22Rv1 (cell line): ENCODE data around the gene CHCHD4.

Experiments used
- ZFX ChIP-seq: fragments of 450-650 bp; IDR thresholded peaks from 2 replicates; pipeline ENCODE4 v1.6.1; 2017; ENCODE audit warnings: antibody characterized with exemption, borderline replicate concordance
- TF ChIP-seq, protein P1 (sequence below): fragments of 450-650 bp; IDR thresholded peaks from 2 replicates; pipeline ENCODE4 v1.5.1; 2017; ENCODE audit warnings: mild to moderate bottlenecking

DNA sequence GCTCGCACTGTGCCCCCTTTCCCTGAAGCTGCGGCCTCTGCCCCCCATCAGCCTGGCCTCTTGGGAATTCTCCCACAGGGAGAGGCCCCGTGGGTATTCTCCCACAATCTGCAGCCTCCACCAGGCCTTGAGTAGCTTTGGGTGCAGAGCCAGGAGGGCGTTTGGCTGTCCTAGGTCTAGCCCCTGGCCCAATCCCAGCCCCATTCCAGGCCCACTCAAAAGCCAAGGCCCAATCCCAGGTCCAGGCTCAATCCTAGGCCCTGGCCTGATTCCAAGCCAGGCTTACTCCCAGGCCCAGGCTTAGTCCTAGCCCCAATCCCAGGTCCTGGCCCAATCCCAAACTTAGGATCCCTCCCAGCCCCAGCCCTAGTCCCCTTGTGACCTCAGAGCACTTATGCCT is 59.8 kb downstream of the CHCHD4 start:
- TF ChIP-seq, protein P1, sequence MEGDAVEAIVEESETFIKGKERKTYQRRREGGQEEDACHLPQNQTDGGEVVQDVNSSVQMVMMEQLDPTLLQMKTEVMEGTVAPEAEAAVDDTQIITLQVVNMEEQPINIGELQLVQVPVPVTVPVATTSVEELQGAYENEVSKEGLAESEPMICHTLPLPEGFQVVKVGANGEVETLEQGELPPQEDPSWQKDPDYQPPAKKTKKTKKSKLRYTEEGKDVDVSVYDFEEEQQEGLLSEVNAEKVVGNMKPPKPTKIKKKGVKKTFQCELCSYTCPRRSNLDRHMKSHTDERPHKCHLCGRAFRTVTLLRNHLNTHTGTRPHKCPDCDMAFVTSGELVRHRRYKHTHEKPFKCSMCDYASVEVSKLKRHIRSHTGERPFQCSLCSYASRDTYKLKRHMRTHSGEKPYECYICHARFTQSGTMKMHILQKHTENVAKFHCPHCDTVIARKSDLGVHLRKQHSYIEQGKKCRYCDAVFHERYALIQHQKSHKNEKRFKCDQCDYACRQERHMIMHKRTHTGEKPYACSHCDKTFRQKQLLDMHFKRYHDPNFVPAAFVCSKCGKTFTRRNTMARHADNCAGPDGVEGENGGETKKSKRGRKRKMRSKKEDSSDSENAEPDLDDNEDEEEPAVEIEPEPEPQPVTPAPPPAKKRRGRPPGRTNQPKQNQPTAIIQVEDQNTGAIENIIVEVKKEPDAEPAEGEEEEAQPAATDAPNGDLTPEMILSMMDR: no peak
- TF ChIP-seq ZFX: no peak
